ENCODE data around the gene KIAA0319L.
"Not testable (repeated sequence)": the region's sequence is repeated elsewhere in the genome, so short reads cannot be mapped to it uniquely, and the experiment has no call there.

KIAA0319L gene

DNA sequence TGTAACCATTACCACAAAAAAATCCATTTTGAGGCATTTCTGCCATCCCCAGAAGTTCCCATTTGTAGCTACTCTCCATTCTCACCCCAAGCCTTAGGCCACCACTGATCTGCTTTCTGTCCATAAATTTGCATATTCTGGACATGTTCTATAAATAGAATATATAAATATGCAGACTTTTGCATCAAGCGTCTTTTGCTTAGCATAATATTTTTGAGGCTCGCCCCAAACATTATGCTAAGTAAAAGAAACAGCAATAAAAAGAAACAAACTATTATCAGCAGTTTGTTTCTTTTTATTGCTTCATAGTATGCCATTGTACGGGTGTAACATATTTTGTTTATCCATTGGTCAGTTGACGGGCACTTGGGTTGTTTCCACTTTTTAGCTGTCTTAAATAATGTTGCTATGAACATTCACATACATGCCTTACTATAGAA, 23.8 kb upstream of the KIAA0319L start:
- no peak for DNase-seq

DNA sequence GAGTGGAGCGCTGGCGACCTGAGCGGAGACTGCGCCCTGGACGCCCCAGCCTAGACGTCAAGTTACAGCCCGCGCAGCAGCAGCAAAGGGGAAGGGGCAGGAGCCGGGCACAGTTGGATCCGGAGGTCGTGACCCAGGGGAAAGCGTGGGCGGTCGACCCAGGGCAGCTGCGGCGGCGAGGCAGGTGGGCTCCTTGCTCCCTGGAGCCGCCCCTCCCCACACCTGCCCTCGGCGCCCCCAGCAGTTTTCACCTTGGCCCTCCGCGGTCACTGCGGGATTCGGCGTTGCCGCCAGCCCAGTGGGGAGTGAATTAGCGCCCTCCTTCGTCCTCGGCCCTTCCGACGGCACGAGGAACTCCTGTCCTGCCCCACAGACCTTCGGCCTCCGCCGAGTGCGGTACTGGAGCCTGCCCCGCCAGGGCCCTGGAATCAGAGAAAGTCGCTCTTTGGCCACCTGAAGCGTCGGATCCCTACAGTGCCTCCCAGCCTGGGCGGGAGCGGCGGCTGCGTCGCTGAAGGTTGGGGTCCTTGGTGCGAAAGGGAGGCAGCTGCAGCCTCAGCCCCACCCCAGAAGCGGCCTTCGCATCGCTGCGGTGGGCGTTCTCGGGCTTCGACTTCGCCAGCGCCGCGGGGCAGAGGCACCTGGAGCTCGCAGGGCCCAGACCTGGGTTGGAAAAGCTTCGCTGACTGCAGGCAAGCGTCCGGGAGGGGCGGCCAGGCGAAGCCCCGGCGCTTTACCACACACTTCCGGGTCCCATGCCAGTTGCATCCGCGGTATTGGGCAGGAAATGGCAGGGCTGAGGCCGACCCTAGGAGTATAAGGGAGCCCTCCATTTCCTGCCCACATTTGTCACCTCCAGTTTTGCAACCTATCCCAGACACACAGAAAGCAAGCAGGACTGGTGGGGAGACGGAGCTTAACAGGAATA, 20.1 kb upstream of the KIAA0319L start:
- peak; percentile 67 for DNase-seq

DNA sequence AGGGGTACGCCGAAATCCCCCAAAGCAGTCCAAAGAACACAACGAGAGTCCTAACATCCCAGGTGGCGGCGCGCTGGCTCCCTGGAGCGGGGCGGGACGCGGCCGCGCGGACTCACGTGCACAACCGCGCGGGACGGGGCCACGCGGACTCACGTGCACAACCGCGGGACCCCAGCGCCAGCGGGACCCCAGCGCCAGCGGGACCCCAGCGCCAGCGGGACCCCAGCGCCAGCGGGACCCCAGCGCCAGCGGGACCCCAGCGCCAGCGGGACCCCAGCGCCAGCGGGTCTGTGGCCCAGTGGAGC, 19.5 kb upstream of the KIAA0319L start:
- not testable (repeated sequence) for DNase-seq

DNA sequence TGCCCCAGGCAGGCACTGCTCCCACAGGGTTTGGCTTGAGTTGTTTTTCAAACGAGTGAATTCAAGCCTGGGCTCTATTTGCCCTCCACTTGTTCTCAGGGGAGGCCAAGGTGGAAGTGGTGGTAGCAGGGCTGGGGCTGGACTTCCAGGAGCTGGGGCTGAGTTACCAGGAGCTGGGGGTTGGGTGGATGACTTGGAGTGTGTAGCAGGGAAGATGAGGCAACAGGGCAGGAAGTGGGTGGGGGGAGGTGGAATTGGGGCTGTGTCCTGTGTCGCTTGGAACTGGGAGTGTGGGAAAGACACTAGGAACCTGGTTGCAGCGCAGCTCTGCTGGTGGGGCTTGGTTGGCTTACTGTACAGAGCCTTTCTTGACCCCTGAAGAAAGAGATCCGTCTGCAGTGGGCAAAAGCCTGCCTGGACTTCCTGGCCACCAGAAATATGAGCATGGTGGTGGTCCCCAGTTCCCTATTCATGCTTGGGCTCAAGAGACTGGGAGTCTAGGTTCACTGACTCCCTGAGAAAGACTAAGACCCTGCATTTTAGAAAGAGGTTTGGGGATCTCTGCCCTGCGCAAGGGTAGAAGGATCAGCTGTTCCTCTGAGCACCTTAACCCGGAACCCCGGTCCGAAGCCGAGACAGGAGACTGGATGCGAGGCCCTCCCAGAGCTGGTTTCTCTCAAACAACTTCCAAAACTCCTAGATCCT, 19.0 kb upstream of the KIAA0319L start:
- no peak for DNase-seq

DNA sequence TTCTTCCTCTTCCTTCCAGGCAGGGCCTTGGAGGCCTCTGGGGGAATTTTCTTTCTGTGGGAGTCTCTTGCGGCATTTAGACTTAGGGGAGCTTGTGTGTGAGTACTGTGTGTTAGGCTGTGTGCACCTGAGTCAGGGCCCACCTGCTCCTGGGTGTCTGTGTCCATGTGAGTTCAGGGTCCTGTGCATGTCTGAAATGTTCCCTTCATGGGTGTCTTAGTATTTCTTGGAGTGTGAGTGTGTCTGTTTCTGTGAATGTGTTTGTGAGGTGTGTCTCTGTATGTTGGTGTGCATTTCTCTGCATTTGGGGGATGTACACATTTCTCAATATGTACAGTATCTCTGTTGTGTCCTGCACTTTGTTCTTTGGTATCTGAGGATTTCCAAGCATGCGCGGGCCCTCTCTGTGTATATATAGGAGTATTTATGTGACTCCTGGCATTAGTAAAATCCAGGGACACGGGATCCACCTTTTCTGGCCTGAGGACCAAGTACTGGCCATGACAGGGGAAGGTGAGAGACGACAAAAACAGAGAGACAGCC, 18.3 kb upstream of the KIAA0319L start:
- DNase-seq: no peak

DNA sequence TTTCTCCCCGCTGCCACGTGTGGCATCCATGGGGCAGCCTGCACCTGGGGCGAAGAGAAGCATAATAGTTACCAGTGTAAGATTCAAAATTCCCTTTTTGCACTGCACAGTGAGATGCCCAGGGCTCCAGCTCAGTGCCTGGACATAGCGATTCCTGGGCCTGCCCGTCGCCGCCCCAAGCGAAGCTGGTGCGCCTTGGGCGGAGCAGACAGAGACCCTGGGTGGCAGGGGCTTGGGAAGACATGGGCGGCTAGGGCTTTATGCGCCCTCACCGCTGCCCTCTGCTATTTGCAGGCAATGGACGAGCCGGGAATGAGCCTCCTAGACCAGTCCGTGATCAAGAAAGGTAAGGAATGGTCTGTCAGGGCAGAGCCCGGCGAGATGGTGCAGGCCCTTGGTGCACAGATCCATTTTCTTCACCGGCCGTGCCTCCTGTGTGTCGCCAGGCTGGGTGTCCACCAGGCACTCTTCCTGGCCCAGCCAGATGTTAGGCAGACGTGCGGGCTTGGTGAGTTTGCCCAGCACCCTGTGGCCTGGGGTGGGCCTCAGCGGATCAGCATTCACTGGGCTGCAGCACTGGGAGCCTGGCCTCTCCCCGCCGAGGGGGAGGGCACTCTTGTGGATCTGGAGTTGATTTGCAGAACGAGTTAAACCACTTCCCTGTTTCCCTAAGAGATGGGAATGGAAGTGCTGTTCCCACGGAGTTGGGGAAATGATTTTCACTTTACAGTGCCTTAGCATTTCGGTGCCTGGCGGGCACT, 17.6 kb upstream of the KIAA0319L start:
- no peak for DNase-seq

DNA sequence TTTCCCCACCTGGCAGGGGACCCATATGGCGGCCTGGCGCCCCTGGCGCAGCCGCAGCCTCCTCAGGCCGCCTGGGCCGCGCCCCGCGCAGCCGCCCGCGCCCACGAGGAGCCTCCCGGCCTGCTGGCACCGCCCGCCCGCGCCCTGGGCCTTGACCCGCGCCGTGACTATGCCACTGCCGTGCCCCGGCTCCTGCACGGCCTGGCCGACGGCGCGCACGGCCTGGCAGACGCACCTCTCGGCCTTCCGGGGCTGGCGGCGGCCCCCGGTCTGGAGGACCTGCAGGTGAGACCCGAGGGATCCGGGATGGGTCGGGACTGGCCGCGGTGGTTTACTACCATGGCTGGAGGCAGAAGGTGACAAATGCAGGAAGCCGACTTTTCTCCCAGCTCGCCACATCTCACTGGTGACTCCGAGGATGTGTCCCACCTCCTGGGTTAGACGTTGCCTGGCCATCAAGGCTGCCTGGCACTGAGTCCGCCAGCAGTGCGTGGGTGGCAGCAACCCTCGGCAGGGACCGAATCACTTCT, 17.0 kb upstream of the KIAA0319L start:
- no peak for DNase-seq

DNA sequence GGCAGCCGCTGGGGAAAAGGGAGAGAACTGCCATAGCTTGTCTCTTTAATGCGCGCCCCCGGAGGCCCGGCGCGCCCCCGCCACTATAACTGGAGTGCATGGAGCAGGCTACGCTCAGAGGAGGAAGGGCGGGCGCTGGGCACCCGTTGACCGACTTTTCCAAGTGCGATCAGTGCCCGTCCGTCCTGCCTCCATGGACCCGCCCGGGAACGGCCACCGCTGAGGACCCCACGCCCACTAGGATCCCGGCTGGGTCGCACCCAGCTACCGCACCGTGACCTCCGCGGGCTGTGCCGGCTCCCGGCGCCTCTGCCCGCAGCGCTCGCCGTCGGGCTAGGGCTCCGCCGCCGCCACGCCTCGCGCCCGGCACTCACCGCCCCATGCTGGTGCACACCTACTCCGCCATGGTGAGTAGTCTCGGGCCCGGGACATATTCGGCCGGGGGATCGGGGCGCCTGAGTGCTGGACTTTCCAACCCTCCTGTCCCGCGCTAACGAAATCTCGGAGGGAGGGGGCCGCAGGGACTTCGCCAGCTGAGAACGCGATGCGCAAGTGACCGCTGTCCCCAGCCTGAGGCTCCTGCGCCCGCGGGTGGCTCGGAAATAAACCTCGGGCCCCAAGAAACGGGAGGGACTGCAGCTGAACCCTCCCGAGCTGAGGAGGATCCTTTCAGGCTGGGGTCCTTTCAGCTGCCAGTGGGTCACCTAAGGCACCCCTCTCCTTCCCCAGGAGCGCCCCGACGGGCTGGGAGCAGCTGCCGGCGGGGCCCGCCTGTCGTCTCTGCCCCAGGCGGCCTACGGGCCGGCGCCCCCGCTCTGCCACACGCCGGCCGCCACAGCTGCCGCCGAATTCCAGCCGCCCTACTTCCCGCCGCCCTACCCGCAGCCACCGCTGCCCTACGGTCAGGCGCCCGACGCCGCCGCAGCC, 16.3 kb upstream of the KIAA0319L start, which contains the start of gene TFAP2E:
TSS of gene TFAP2E (plus strand) at position 117 of the 927 bp plus-strand sequence. CDS start at position 381, 264 bp downstream.
- DNase-seq: no peak

DNA sequence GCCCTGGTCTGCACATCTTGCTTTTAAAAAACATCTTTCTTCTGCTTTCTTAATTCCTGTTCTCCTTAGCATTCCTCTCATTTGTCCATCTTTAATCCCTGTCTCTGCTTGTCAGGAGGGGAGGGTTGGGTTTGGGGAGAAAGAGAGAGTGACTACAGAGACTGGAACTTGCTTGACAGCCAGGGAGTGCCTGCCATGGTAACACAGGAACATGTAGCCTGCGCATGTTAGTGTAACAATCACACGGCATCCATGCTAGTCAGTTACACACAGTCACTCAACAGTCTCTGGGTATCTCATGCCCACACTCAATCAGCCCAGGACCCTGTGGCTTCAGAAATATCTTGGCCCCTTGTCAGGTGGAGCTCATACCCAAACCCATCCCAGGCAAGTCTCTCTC, 15.1 kb upstream of the KIAA0319L start:
- DNase-seq: no peak

DNA sequence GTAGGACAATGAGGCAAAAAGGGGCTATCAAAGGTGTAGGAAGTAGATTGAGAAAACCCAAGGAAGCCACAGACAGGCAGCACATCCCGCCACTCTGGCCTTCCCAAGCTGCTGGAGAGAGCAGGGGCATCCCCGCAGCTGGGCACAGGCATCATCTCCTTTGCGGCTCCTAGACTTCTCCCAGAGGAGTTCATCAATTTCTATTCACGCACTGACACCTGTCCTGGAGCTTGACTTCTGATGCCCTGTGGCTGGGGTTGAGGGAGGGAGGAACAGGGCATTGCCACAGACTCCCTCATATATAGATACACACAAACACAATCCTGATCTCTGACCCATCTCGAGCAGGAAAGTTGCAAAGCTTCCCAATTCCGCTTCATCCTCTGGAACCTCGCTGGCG, 14.1 kb upstream of the KIAA0319L start:
- DNase-seq: no peak

DNA sequence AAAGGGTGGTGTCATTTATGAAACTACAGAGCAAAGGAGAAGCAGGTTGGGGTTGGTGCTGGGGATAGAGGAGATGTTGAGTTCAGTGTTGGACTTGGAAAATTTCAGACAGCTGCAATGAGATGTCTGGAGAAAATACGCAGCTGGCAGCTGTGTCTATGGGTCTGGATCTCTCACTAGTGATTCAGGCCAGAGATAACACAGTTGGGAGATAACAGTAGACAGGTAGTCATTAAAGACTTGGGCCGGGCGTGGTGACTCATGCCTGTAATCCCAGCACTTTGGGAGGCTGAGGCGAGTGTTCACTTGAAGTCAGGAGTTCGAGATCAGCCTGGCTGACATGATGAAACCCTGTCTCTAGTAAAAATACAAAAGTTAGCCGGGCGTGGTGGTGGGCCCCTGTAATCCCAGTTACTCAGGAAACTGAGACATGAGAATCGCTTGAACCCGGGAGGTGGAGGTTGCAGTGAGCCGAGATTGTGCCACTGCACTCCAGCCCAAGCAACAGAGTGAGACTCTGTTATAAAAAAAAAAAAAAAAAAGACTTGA, 13.5 kb upstream of the KIAA0319L start:
- no peak for DNase-seq

DNA sequence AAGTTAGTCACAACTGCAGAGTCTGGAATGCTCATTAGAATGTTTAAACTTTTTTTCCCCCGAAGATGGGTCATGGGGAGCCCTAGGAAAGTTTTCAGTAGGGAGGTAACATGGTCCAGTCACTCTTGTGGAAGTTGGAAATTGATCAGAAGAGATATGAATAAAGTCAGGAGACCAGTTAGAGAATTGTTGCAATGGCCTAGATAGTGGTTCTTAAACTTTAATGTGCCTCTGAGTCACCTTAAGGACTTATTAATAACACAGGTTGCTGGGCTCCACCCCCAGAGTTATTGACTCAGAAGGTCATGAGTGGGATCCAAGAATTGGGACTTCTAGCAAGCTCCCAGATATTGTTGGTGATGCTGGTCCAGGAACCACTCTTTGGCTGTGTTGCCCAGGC, 12.7 kb upstream of the KIAA0319L start:
- DNase-seq: no peak

DNA sequence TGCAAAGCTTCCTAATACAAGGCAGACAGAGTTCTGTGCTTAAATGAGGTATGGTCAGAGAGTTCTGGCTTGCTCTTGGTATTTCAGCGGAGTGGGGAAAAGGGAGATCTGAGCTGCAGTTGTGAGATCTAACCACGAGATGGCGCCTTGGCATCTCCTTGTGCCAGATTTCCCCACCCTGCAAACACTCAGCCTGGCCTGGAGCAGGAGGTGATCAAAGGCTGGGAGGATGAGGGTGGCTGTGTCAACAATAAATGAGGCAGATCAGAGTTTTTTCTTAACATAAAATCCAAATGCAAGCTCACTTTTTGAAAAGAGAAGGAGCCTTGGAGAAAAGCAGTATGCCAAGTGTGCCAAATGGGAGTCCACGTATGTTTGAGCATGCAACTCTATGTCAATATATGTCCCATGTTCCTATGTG, 11.8 kb upstream of the KIAA0319L start:
- DNase-seq: peak; percentile 48

DNA sequence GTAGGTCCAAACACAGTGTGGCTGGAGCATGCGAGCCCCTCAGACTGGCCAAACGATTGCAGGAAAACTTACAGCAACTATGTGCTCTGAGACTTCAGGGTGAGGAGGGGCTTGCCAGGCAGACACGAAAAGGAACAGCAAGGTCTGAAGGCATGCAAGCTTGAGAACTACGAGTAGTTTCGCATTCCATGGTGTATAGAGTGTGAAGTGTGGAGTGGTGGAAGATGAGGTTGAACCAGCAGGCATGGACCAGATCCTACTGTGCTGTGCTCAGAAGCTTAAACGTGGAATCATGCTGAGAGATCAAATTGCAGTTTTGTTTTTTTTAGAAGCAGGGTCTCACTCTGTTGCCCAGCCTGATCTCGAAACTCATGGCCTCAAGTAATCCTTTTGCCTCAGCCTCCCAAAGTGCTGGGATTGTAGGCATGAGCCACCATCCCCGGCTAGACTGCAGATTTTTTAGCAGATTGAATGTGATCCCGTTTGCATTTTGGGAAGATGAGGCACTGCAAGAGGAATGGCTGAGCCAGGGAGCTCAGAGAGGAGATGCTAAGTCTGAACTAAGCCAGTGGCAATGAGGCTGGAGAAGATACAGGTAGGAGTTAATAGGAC, 10.8 kb upstream of the KIAA0319L start:
- no peak for DNase-seq

DNA sequence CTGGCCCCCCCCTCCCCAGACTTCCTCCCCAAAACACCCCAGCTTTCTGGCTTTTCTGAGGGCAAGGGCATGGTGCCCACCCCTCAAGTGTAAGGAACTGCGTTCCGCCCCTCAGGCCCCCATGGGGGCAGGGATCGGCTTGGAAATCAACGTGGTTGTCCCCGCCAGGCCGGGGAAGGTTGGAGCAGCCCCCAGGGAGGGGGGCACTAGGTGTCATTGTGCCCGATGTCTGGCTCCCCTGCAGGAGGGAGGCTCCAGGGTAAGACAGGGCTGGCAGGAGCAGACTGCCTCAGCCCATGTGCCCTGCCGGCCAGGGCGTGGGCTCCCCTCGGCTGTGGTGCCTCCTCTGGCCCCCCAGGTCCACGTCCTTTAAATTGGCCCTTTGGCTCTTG, 8.5 kb upstream of the KIAA0319L start:
- no peak for DNase-seq

DNA sequence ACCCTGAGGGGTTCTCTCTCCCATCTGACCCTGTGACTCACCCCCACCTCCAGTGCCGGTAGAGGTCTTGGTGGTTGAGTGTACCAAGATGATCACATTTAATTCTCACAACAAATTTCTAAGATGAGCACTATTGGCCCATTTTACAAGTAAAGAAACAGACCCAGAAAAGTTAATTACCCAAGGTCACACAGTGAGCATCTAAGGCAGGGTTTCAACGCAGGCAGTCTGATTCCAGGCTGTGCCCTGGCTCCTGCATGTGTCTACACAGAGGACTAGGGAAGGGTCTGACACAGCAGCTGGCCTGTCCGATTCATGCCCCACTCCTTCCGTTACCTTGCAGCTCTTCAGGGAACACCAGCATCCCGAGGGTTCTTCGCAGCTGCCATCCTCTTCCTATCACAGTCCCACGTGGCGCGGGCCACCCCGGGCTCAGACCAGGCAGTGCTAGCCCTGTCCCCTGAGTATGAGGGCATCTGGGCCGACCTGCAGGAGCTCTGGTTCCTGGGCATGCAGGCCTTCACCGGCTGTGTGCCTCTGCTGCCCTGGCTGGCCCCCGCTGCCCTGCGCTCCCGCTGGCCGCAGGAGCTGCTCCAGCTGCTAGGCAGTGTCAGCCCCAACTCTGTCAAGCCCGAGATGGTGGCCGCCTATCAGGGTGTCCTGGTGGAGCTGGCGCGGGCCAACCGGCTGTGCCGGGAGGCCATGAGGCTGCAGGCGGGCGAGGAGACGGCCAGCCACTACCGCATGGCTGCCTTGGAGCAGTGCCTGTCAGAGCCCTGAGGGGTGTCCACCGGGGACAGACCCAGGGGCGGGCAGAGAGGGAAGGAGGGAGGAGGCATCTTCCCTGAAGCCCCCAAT, 7.9 kb upstream of the KIAA0319L start:
- DNase-seq: no peak

DNA sequence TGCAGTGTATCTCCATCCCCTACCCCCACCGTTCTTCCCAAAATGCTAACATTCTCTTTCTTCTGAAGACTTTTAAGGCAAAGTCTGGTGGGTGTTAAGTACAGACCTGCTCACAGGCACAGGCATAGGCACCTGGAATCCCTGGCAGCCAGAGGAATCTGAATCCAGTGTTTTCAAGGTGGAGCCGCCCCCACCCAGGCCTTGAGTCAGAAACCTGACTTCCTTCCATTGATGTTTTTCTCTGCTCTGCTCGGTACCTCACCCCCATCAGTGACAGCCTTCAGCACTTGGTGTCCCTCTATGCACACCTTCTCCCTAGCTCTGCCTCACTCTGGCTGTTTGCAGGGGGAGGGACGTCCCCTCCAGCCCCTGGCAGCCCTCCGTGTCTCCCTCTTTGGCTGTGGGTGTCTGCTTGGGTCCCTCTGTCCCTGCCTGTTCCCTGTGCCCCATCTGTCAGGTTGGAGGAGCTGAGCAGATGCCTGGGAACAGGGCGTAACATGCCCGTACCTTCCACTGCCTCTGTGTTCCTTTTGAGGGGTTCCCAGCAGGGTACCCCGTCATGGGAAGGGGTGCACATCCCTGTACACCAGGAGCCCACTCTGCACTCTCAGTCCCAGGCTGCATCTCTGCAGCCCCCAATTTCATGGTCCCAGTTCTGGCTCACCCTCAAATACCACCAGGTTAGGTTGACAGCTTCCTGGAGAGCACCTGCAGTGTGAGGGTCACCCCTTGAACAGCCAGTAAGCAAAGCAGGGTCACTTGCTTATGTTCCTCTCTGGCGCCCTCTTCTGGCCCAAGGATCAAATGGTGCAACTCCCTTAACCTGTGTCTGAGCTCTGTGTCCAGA, 7.1 kb upstream of the KIAA0319L start:
- DNase-seq: peak; percentile 67

DNA sequence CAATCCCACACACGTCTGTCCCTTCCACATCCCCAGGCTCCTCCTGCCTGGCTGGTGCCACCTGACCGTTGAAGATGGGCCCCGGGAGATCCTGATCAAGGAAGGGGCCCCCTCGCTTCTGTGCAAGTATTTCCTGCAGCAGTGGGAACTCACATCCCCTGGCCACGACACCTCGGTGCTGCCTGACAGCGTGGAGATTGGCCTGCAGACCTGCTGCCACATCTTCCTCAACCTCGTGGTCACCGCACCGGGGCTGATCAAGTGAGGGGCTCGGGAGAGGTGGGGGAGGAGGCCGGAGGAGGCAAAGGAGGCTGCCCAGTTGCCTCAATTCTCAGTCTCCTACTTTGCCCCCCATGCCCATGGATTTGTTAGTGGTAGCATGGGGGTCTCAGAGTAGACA, 6.0 kb upstream of the KIAA0319L start:
- no peak for DNase-seq
